ENCODE results near the gene TECPR2. TPM values are rescaled to one million over a fixed set of nuclear protein-coding genes. Genes with fewer than 3 reads are reported as not detected.

Gene TECPR2
- total RNA-seq, 4 donors from 2014 or later, result 28.7 to 54.8 (median 36.6) TPM

DNA sequence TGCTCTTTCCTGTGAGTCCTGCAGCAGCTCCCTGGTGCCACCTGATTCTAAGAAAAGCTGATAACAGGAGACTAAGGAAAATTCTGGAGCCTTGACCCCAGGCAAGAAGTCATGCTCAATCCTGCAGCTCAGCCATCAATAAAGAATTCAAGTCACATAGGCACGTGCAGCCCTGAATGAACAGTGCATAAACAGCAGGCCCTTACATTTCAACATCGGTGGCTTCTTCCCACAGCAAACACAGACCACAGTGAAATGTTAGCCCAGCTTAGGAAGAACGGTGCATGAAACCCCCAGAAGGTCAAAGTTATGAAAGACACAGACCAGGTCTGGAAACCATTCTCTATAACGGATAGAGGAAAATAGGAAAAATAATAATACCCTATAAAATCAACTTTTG is 10.5 kb upstream of the TECPR2 start:
- intact Hi-C loops (cut with DNase I), result no loop called here
- no peak overlapping the region for H3K4me3 ChIP-seq
- peaks cover 0 to 14% (median 2%) of the 10 kb centered on the region in 4 donors for H3K4me1 ChIP-seq
- H3K9me3 ChIP-seq, result no peaks in the 10 kb centered on the region
- peak overlapping the region in 1 of 4 donors; percentile 51 for H3K27ac ChIP-seq (replicated peaks in 1 of 4)
- 95% methylated on average over 4 of the region's 4 CpGs for whole genome bisulfite sequencing
- TF ChIP-seq, protein P1, sequence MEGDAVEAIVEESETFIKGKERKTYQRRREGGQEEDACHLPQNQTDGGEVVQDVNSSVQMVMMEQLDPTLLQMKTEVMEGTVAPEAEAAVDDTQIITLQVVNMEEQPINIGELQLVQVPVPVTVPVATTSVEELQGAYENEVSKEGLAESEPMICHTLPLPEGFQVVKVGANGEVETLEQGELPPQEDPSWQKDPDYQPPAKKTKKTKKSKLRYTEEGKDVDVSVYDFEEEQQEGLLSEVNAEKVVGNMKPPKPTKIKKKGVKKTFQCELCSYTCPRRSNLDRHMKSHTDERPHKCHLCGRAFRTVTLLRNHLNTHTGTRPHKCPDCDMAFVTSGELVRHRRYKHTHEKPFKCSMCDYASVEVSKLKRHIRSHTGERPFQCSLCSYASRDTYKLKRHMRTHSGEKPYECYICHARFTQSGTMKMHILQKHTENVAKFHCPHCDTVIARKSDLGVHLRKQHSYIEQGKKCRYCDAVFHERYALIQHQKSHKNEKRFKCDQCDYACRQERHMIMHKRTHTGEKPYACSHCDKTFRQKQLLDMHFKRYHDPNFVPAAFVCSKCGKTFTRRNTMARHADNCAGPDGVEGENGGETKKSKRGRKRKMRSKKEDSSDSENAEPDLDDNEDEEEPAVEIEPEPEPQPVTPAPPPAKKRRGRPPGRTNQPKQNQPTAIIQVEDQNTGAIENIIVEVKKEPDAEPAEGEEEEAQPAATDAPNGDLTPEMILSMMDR (IDR thresholded peaks at IDR 0.05), result no peak
- TF ChIP-seq EP300 (IDR thresholded peaks at IDR 0.05), result no peak
- TF ChIP-seq POLR2AphosphoS5 (IDR thresholded peaks at IDR 0.05), result no peak
- TF ChIP-seq POLR2A (IDR thresholded peaks at IDR 0.05; ENCODE audit: low read depth), result no peak
- DNase-seq (ENCODE audit: extremely low spot score), result no peak
- H3K27me3 ChIP-seq, result no peaks in the 10 kb centered on the region
- H3K36me3 ChIP-seq, result peaks cover 67 to 98% (median 87%) of the 10 kb centered on the region in 4 donors

DNA sequence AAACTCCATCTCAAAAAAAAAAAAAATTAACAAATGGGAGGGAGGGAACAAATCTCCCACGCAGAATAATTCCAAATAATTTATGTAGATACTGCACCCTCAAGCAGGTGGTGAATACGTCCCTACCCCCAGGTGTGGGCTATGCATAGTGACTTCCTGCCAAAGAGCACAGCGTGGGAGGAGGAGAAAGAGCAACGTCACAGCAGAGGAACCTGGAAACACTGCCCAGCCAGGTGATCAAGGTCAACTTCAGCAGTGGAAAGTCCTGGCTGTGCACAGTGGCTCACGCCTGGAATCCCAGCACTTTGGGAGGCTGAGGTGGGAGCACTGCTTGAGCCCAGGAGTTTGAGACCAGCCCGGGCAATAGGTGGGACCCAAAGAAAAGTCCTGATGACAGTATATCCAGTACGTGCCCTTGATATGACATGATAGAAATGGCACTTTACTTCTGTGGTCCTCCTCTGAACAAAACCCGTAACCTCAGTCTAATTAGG is 9.6 kb upstream of the TECPR2 start:
- intact Hi-C loops (cut with DNase I), result no loop called here
- TF ChIP-seq POLR2AphosphoS5 (IDR thresholded peaks at IDR 0.05) (no peak), EP300 (IDR thresholded peaks at IDR 0.05) (no peak), POLR2A (IDR thresholded peaks at IDR 0.05; ENCODE audit: low read depth) (no peak)
- TF ChIP-seq, protein P1 (IDR thresholded peaks at IDR 0.05), result no peak
- H3K36me3 ChIP-seq, result peaks cover 65 to 98% (median 87%) of the 10 kb centered on the region in 4 donors
- WGBS, result 84% methylated on average over 8 of the region's 8 CpGs
- H3K27ac ChIP-seq (replicated peaks in 1 of 4), result no peak overlapping the region
- H3K4me1 ChIP-seq, result peaks cover 0 to 14% (median 2%) of the 10 kb centered on the region in 4 donors
- H3K4me3 ChIP-seq, result no peak overlapping the region
- DNase-seq (ENCODE audit: extremely low spot score), result no peak
- no peaks in the 10 kb centered on the region for H3K9me3 ChIP-seq
- no peaks in the 10 kb centered on the region for H3K27me3 ChIP-seq

DNA sequence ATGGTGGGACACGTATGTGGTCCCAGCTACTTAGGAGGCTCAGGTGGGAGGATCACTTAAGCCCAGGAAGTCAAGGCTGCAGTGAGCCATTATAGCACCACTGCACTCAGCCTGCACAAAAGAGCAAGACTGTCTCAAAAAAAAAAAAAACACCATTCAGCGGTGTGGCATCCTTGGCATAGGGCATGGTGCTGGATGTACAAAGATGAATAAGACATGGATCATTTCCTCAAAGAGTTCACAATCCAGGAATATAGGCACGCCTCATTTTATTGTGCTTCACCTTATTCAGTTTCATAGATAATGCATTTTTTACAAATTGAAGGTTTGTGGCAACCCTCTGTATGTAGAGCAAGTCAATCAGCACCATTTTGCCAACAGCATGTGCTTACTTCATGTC is 6.5 kb upstream of the TECPR2 start:
- 97% methylated on average over 3 of the region's 3 CpGs for WGBS
- no peak overlapping the region for H3K27ac ChIP-seq (replicated peaks in 1 of 4)
- TF ChIP-seq EP300 (IDR thresholded peaks at IDR 0.05) (no peak), POLR2AphosphoS5 (IDR thresholded peaks at IDR 0.05) (no peak), POLR2A (IDR thresholded peaks at IDR 0.05; ENCODE audit: low read depth) (no peak)
- TF ChIP-seq, protein P1 (IDR thresholded peaks at IDR 0.05), result no peak
- intact Hi-C loops (cut with DNase I), result no loop called here
- H3K4me3 ChIP-seq, result no peak overlapping the region
- no peak for DNase-seq (ENCODE audit: extremely low spot score)
- peaks cover 55 to 88% (median 74%) of the 10 kb centered on the region in 4 donors for H3K36me3 ChIP-seq
- no peaks in the 10 kb centered on the region for H3K9me3 ChIP-seq
- peaks cover under 1 to 18% (median 15%) of the 10 kb centered on the region in 4 donors for H3K4me1 ChIP-seq
- H3K27me3 ChIP-seq, result no peaks in the 10 kb centered on the region

DNA sequence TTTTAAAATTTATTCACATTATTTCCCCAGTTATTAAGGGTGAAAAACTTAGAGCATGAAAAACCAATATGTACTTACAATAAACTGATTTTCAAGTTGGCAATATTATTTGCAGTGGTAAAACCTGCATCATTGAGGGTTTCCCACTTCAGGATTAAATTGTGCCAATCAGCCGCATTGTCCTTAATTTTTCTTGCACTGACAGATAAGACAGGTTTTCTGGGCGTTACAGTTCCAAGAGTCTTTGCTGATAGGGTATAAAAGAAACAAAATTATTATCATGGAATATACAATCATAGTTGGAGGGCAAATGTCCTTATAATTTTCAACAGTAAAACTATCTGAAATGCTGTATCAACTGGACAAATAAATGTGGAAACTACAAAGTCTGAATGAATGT is 3.4 kb upstream of the TECPR2 start:
- H3K4me1 ChIP-seq, result peaks cover 19 to 34% (median 30%) of the 10 kb centered on the region in 4 donors
- DNase-seq (ENCODE audit: extremely low spot score), result no peak
- H3K27me3 ChIP-seq, result no peaks in the 10 kb centered on the region
- peaks cover 42 to 59% (median 50%) of the 10 kb centered on the region in 4 donors for H3K36me3 ChIP-seq
- WGBS, result 93% methylated on average over 2 of the region's 2 CpGs
- TF ChIP-seq, protein P1 (IDR thresholded peaks at IDR 0.05), result no peak
- TF ChIP-seq POLR2A (IDR thresholded peaks at IDR 0.05; ENCODE audit: low read depth) (no peak), EP300 (IDR thresholded peaks at IDR 0.05) (no peak), POLR2AphosphoS5 (IDR thresholded peaks at IDR 0.05) (no peak)
- no peaks in the 10 kb centered on the region for H3K9me3 ChIP-seq
- no peak overlapping the region for H3K4me3 ChIP-seq
- no peak overlapping the region for H3K27ac ChIP-seq (replicated peaks in 1 of 4)
- intact Hi-C loops (cut with DNase I), result no loop called here

DNA sequence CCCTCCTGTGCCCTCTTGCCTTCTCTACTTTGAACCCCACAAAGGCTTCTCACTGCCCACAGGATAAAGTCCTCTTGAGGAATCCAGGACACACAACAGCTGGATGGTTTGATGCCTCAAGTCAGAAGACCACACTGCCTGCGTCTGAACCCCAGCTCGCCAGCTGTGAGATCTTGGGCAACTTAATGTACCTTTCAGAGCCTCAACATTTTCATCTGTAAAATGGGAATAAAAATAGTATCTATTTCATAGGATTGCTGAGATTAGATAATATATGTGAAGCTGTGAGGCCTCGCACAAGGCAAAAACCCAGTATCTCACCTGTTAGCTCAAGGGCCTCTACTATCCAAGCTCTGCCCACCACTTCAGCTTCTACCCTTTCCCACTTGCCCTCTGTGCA is 2.4 kb upstream of the TECPR2 start:
- Histone ChIP-seq H3K9me3 (no peaks in the 10 kb centered on the region), H3K4me3 (no peak overlapping the region), H3K27me3 (no peaks in the 10 kb centered on the region), H3K27ac (replicated peaks in 1 of 4) (no peak overlapping the region), H3K36me3 (peaks cover 31 to 48% (median 40%) of the 10 kb centered on the region in 4 donors), H3K4me1 (peaks cover 21 to 42% (median 37%) of the 10 kb centered on the region in 4 donors)
- intact Hi-C loops (cut with DNase I), result no loop called here
- TF ChIP-seq, protein P1 (IDR thresholded peaks at IDR 0.05), result no peak
- TF ChIP-seq POLR2AphosphoS5 (IDR thresholded peaks at IDR 0.05) (no peak), POLR2A (IDR thresholded peaks at IDR 0.05; ENCODE audit: low read depth) (no peak), EP300 (IDR thresholded peaks at IDR 0.05) (no peak)
- 91% methylated on average over 3 of the region's 3 CpGs for WGBS
- DNase-seq (ENCODE audit: extremely low spot score), result no peak
